PC-3 (cell line): ENCODE data around the gene GNB2. TPM values are rescaled to one million over a fixed set of nuclear protein-coding genes. Genes with fewer than 3 reads are reported as not detected.
A peak's percentile ranks its signal among the peaks of the same experiment; 100 is the strongest.

Experiments used
- ATAC-seq: fragments of 200-7000 bp; cut with Tn5 transposase; 2 replicates; pipeline ENCODE4 v1.9.1; 2020; ENCODE audit warnings: mild to moderate bottlenecking, moderate library complexity
- BruUV-seq: library from RNA; stranded (reverse); fragments of 400-500 nt; replicated peaks from 2 replicates; lab custom pipeline; 2021; lab: Mats Ljungman, UMichigan
- CTCF ChIA-PET: fragments of 300-600 bp; sonication (Branson Sonifier 250); formaldehyde crosslinking; loops from one replicate; lab custom pipeline; 2022; ENCODE audit warnings: antibody characterized with exemption; lab: Charles Lee
- POLR2A ChIA-PET: fragments of 300-600 bp; sonication (Branson Sonifier 250); formaldehyde crosslinking; loops from one replicate; lab custom pipeline; 2022; ENCODE audit warnings: antibody characterized with exemption; ENCODE audit not compliant: unreplicated experiment; lab: Charles Lee
- DNase-seq: peaks from one replicate; pipeline ENCODE4 v3.0.0-alpha.2; 2015
- H2AFZ ChIP-seq: fragments of 300-600 bp; sonication (generic); 2 replicates; pipeline ENCODE4 v1.6.0; 2016; ENCODE audit warnings: antibody characterized with exemption, low read length
- H3F3A ChIP-seq: fragments of 300-600 bp; sonication (generic); one replicate; pipeline ENCODE4 v1.6.0; 2017; ENCODE audit warnings: antibody characterized with exemption, low read length, control low read depth, mild to moderate bottlenecking; ENCODE audit not compliant: unreplicated experiment
- H3K27ac ChIP-seq: fragments of 300-600 bp; sonication (generic); 2 replicates; pipeline ENCODE4 v1.5.1; 2016; ENCODE audit warnings: mild to moderate bottlenecking, low read length
- H3K27me3 ChIP-seq: fragments of 300-600 bp; sonication (generic); 2 replicates; pipeline ENCODE4 v1.6.1; 2016; ENCODE audit warnings: low read length, mixed read lengths
- H3K36me3 ChIP-seq: fragments of 300-600 bp; sonication (generic); 2 replicates; pipeline ENCODE4 v1.6.1; 2016; ENCODE audit warnings: low read depth, mixed run types, low read length, mixed read lengths
- H3K4me1 ChIP-seq: fragments of 300-600 bp; sonication (generic); 2 replicates; pipeline ENCODE4 v1.5.1; 2016; ENCODE audit warnings: low read length; ENCODE audit not compliant: insufficient read depth
- H3K4me2 ChIP-seq: fragments of 300-600 bp; sonication (generic); 2 replicates; pipeline ENCODE4 v1.6.0; 2016; ENCODE audit warnings: low read length
- H3K4me3 ChIP-seq: fragments of 300-600 bp; sonication (generic); 2 replicates; pipeline ENCODE4 v1.5.1; 2016; ENCODE audit warnings: mild to moderate bottlenecking, low read length, mixed read lengths
- H3K79me2 ChIP-seq: fragments of 300-600 bp; sonication (generic); 2 replicates; pipeline ENCODE4 v1.6.1; 2017; ENCODE audit warnings: low read length, mixed read lengths
- H3K9ac ChIP-seq: fragments of 300-600 bp; sonication (generic); 2 replicates; pipeline ENCODE4 v1.6.0; 2016; ENCODE audit warnings: mild to moderate bottlenecking, low read length
- H3K9me2 ChIP-seq: fragments of 300-600 bp; sonication (generic); replicated peaks from 2 replicates; pipeline ENCODE4 v1.6.1; 2016; ENCODE audit warnings: mixed run types, low read length, mixed read lengths
- H3K9me3 ChIP-seq: fragments of 300-600 bp; sonication (generic); 2 replicates; pipeline ENCODE4 v1.6.1; 2016; ENCODE audit warnings: low read length, mixed read lengths
- H4K20me1 ChIP-seq: fragments of 300-600 bp; sonication (generic); 2 replicates; pipeline ENCODE4 v1.6.1; 2016; ENCODE audit warnings: low read length, mixed read lengths
- EZH2 ChIP-seq: fragments of 300-600 bp; sonication (generic); IDR thresholded peaks from one replicate; pipeline ENCODE4 v1.6.1; 2017; ENCODE audit warnings: antibody characterized with exemption, mild to moderate bottlenecking, low read length; ENCODE audit not compliant: unreplicated experiment
- EZH2phosphoT487 ChIP-seq: fragments of 300-600 bp; sonication (generic); IDR thresholded peaks from 2 replicates; pipeline ENCODE4 v1.6.1; 2018; ENCODE audit warnings: mild to moderate bottlenecking, antibody characterized with exemption, low read length, borderline replicate concordance
- intact Hi-C: fragments of 100-400 bp; cut with micrococcal nuclease; formaldehyde crosslinking; loops from 2 replicates; pipeline ENCODE4 v1.9.0; 2023
- total RNA-seq: library from RNA; depleted of rRNA; stranded (reverse); fragments of >200 nt; gene quantifications from 2 replicates; pipeline ENCODE4 v1.2.3, GENCODE V29; 2014
- TF ChIP-seq, protein P1 (sequence below): fragments of 300-600 bp; sonication (generic); conservative IDR thresholded peaks from 2 replicates; pipeline ENCODE4 v1.5.1; 2017; ENCODE audit warnings: antibody characterized with exemption, low read depth, mild to moderate bottlenecking, low read length

Gene GNB2
- total RNA-seq, 1 experiment from 2014 or later, result 164 TPM

DNA sequence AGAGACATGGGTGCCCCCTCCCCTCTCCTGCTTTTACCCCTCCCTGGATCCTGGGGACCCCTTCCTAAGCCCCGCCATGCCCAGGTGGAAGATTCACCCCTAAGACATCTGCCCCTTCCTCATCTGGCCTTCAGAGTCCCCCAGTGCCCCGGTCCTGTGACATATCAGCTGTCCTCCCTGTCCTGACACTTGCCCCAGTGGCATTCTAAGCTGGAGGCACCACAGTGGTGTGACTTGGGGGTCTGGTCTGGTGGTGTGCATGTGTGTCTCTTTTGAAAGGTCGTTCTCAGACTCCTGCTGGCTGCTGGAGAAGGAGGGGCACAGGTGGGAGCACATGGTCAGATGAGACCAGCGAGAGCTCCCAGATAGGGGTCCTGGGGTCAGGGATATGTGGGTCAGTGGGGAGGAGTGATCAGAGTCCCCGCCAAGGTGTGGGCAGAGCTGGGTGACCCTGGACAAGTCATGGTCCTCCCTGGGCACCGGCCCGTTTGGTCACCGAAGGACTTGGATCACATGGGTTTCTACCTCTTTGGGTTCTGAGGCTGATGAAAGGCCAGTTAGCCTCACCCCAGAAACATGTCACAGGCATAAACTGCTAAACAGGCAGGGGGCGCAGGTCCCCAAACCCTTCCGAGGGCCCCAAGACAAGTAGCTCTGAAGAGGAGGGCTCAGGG lies 31.5 kb upstream of the GNB2 start:
- intact Hi-C loops, result no loop called here
- no peak overlapping the region for H3K4me2 ChIP-seq
- ATAC-seq (no peak), DNase-seq (no peak)
- no peak overlapping the region for H2AFZ ChIP-seq
- no peak overlapping the region for H3K4me3 ChIP-seq
- H4K20me1 ChIP-seq, result no peaks in the 10 kb centered on the region
- BruUV-seq, result no TSS peak
- H3K79me2 ChIP-seq, result no peaks in the 10 kb centered on the region
- H3F3A ChIP-seq, result no peaks in the 10 kb centered on the region
- no peaks in the 10 kb centered on the region for H3K36me3 ChIP-seq
- H3K27ac ChIP-seq, result no peak overlapping the region
- no peaks in the 10 kb centered on the region for H3K27me3 ChIP-seq
- no peaks in the 10 kb centered on the region for H3K9me3 ChIP-seq
- CTCF ChIA-PET, result interaction anchor here (0.6 kb wide), 1 partner anchor 30 kb away, joined by 3 read pairs; the partner anchor contains the start of gene MOSPD3
- POLR2A ChIA-PET, result no interaction called here
- TF ChIP-seq, protein P1, sequence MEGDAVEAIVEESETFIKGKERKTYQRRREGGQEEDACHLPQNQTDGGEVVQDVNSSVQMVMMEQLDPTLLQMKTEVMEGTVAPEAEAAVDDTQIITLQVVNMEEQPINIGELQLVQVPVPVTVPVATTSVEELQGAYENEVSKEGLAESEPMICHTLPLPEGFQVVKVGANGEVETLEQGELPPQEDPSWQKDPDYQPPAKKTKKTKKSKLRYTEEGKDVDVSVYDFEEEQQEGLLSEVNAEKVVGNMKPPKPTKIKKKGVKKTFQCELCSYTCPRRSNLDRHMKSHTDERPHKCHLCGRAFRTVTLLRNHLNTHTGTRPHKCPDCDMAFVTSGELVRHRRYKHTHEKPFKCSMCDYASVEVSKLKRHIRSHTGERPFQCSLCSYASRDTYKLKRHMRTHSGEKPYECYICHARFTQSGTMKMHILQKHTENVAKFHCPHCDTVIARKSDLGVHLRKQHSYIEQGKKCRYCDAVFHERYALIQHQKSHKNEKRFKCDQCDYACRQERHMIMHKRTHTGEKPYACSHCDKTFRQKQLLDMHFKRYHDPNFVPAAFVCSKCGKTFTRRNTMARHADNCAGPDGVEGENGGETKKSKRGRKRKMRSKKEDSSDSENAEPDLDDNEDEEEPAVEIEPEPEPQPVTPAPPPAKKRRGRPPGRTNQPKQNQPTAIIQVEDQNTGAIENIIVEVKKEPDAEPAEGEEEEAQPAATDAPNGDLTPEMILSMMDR, result no peak
- TF ChIP-seq EZH2phosphoT487 (no peak), EZH2 (no peak)
- no peaks in the 10 kb centered on the region for H3K4me1 ChIP-seq
- H3K9ac ChIP-seq, result no peak overlapping the region
- no peaks in the 10 kb centered on the region for H3K9me2 ChIP-seq

DNA sequence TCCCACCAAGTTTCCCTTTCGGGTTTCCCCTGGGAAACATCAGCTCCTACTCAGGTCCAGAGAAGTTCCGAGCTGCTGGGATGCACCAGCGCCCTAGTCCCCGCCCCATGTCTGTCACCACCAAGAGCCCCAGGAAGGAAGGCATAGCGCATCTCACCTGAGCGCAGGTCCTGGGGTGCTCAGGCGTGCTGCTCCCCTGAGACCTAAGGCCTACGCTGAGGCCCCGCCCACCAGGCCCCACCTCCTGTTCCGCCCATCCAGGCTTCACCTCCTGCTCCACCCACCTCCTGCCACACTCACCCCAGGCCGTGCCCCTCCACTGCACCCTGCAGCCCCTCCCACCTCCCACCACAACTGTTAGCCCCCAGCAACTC lies 31.0 kb upstream of the GNB2 start:
- no peaks in the 10 kb centered on the region for H3F3A ChIP-seq
- ChIA-PET POLR2A (no interaction called here), CTCF (interaction anchor here (0.6 kb wide), 1 partner anchor 30 kb away, joined by 3 read pairs; the partner anchor contains the start of gene MOSPD3)
- peak; percentile 42; the same call in 1 of the 2 replicates for ATAC-seq
- no peak overlapping the region for H3K9ac ChIP-seq
- intact Hi-C loops, result no loop called here
- H3K27ac ChIP-seq, result no peak overlapping the region
- no peaks in the 10 kb centered on the region for H3K36me3 ChIP-seq
- H3K9me2 ChIP-seq, result no peaks in the 10 kb centered on the region
- DNase-seq, result no peak
- no peak overlapping the region for H3K4me3 ChIP-seq
- no peaks in the 10 kb centered on the region for H3K79me2 ChIP-seq
- no peaks in the 10 kb centered on the region for H3K9me3 ChIP-seq
- no TSS peak for BruUV-seq
- TF ChIP-seq EZH2phosphoT487, result no peak
- TF ChIP-seq, protein P1, result no peak
- TF ChIP-seq EZH2, result no peak
- H2AFZ ChIP-seq, result no peak overlapping the region
- H3K27me3 ChIP-seq, result no peaks in the 10 kb centered on the region
- H3K4me1 ChIP-seq, result no peaks in the 10 kb centered on the region
- H3K4me2 ChIP-seq, result no peak overlapping the region
- no peaks in the 10 kb centered on the region for H4K20me1 ChIP-seq
